ENCODE measurements around the gene BICD1. TPM values are rescaled to one million over a fixed set of nuclear protein-coding genes. Genes with fewer than 3 reads are reported as not detected.
A peak's percentile ranks its signal among the peaks of the same experiment; 100 is the strongest.
"Not testable (repeated sequence)": the region's sequence is repeated elsewhere in the genome, so short reads cannot be mapped to it uniquely, and the experiment has no call there.

Gene BICD1
- total RNA-seq, 1 donor from 2014 or later, result 561 TPM

- TF ChIP-seq CTCF (IDR thresholded peaks at IDR 0.05; ENCODE audit: partially characterized antibody, unreplicated experiment), result no peak
- Mint-ChIP-seq H3K9me3 (ENCODE audit: unreplicated experiment) (peaks cover 6% of the 10 kb centered on the region), H3K4me3 (ENCODE audit: unreplicated experiment) (no peak overlapping the region), H3K27me3 (ENCODE audit: unreplicated experiment) (peaks cover 3% of the 10 kb centered on the region), H3K27ac (ENCODE audit: unreplicated experiment) (peak overlapping the region; percentile 26), H3K36me3 (ENCODE audit: unreplicated experiment) (peaks cover 4% of the 10 kb centered on the region), H3K4me1 (ENCODE audit: low read depth, unreplicated experiment) (peaks cover 34% of the 10 kb centered on the region)
- no peak for DNase-seq
Measured at GRCh38 chr12:32176606-32177005, 70.0 kb downstream of the BICD1 start.

- Mint-ChIP-seq H3K36me3 (ENCODE audit: unreplicated experiment) (peaks cover 4% of the 10 kb centered on the region), H3K4me1 (ENCODE audit: low read depth, unreplicated experiment) (peaks cover 28% of the 10 kb centered on the region), H3K4me3 (ENCODE audit: unreplicated experiment) (no peak overlapping the region), H3K27me3 (ENCODE audit: unreplicated experiment) (peaks cover 3% of the 10 kb centered on the region), H3K27ac (ENCODE audit: unreplicated experiment) (peak overlapping the region; percentile 38), H3K9me3 (ENCODE audit: unreplicated experiment) (peaks cover 4% of the 10 kb centered on the region)
- no peak for TF ChIP-seq CTCF (IDR thresholded peaks at IDR 0.05; ENCODE audit: partially characterized antibody, unreplicated experiment)
- DNase-seq, result no peak
Measured at GRCh38 chr12:32178341-32179010, 71.8 kb downstream of the BICD1 start.

- H3K36me3 Mint-ChIP-seq (ENCODE audit: unreplicated experiment), result peaks cover 4% of the 10 kb centered on the region
- TF ChIP-seq CTCF (IDR thresholded peaks at IDR 0.05; ENCODE audit: partially characterized antibody, unreplicated experiment), result no peak
- peaks cover 27% of the 10 kb centered on the region for H3K4me1 Mint-ChIP-seq (ENCODE audit: low read depth, unreplicated experiment)
- peak overlapping the region; percentile 38 for H3K27ac Mint-ChIP-seq (ENCODE audit: unreplicated experiment)
- no peak for DNase-seq
- no peak overlapping the region for H3K4me3 Mint-ChIP-seq (ENCODE audit: unreplicated experiment)
- peaks cover 3% of the 10 kb centered on the region for H3K27me3 Mint-ChIP-seq (ENCODE audit: unreplicated experiment)
- peaks cover 4% of the 10 kb centered on the region for H3K9me3 Mint-ChIP-seq (ENCODE audit: unreplicated experiment)
Measured at GRCh38 chr12:32179011-32179395, 72.4 kb downstream of the BICD1 start.

GRCh38 chr12:32181498-32182175 is 75.0 kb downstream of the BICD1 start:
- Mint-ChIP-seq H3K36me3 (ENCODE audit: unreplicated experiment) (peaks cover 6% of the 10 kb centered on the region), H3K9me3 (ENCODE audit: unreplicated experiment) (peaks cover 7% of the 10 kb centered on the region), H3K27me3 (ENCODE audit: unreplicated experiment) (peaks cover 4% of the 10 kb centered on the region), H3K27ac (ENCODE audit: unreplicated experiment) (no peak overlapping the region), H3K4me1 (ENCODE audit: low read depth, unreplicated experiment) (peaks cover 21% of the 10 kb centered on the region), H3K4me3 (ENCODE audit: unreplicated experiment) (no peak overlapping the region)
- no peak for DNase-seq
- TF ChIP-seq CTCF (IDR thresholded peaks at IDR 0.05; ENCODE audit: partially characterized antibody, unreplicated experiment), result no peak

- Mint-ChIP-seq H3K27me3 (ENCODE audit: unreplicated experiment) (peaks cover 5% of the 10 kb centered on the region), H3K4me3 (ENCODE audit: unreplicated experiment) (no peak overlapping the region), H3K27ac (ENCODE audit: unreplicated experiment) (peak overlapping the region; percentile 68), H3K36me3 (ENCODE audit: unreplicated experiment) (peaks cover 5% of the 10 kb centered on the region), H3K9me3 (ENCODE audit: unreplicated experiment) (peaks cover 7% of the 10 kb centered on the region), H3K4me1 (ENCODE audit: low read depth, unreplicated experiment) (peaks cover 18% of the 10 kb centered on the region)
- no peak for DNase-seq
- no peak for TF ChIP-seq CTCF (IDR thresholded peaks at IDR 0.05; ENCODE audit: partially characterized antibody, unreplicated experiment)
Measured at GRCh38 chr12:32183650-32184049, 77.0 kb downstream of the BICD1 start.

- DNase-seq; H3K4me3 Mint-ChIP-seq (ENCODE audit: unreplicated experiment); H3K27me3 Mint-ChIP-seq (ENCODE audit: unreplicated experiment); H3K36me3 Mint-ChIP-seq (ENCODE audit: unreplicated experiment); H3K27ac Mint-ChIP-seq (ENCODE audit: unreplicated experiment): not testable (repeated sequence)
- Mint-ChIP-seq H3K4me1 (ENCODE audit: low read depth, unreplicated experiment) (peaks cover 10% of the 10 kb centered on the region), H3K9me3 (ENCODE audit: unreplicated experiment) (peaks cover 14% of the 10 kb centered on the region)
Measured at GRCh38 chr12:32187127-32187526, 80.5 kb downstream of the BICD1 start.

Data from glutamatergic neuron (in vitro differentiated cells).